Ishikawa (cell line): Measurements from ENCODE around the gene GRID1.

Experiments
- CEBPB ChIP-seq: IDR thresholded peaks from 2 replicates; pipeline ENCODE4 v1.6.1; 2012
- CREB1 ChIP-seq: IDR thresholded peaks from 2 replicates; pipeline ENCODE4 v1.6.1; 2012; ENCODE audit warnings: low read depth
- EGR1 ChIP-seq: IDR thresholded peaks from 2 replicates; pipeline ENCODE4 v1.6.1; 2012
- EP300 ChIP-seq: IDR thresholded peaks from 2 replicates; pipeline ENCODE4 v1.6.1; 2012; ENCODE audit warnings: borderline replicate concordance
- FOXM1 ChIP-seq: IDR thresholded peaks from 2 replicates; pipeline ENCODE4 v1.6.1; 2012; ENCODE audit warnings: low read depth, borderline replicate concordance
- MAX ChIP-seq: IDR thresholded peaks from 2 replicates; pipeline ENCODE4 v1.6.1; 2012
- RAD21 ChIP-seq: IDR thresholded peaks from 2 replicates; pipeline ENCODE4 v1.6.1; 2012; ENCODE audit warnings: low read depth
- TAF1 ChIP-seq: IDR thresholded peaks from 2 replicates; pipeline ENCODE4 v1.6.1; 2012; ENCODE audit warnings: low read depth, mild to moderate bottlenecking
- TEAD4 ChIP-seq: IDR thresholded peaks from 2 replicates; pipeline ENCODE4 v1.6.1; 2012
- YY1 ChIP-seq: IDR thresholded peaks from 2 replicates; pipeline ENCODE4 v1.6.1; 2012; ENCODE audit warnings: low read depth

DNA sequence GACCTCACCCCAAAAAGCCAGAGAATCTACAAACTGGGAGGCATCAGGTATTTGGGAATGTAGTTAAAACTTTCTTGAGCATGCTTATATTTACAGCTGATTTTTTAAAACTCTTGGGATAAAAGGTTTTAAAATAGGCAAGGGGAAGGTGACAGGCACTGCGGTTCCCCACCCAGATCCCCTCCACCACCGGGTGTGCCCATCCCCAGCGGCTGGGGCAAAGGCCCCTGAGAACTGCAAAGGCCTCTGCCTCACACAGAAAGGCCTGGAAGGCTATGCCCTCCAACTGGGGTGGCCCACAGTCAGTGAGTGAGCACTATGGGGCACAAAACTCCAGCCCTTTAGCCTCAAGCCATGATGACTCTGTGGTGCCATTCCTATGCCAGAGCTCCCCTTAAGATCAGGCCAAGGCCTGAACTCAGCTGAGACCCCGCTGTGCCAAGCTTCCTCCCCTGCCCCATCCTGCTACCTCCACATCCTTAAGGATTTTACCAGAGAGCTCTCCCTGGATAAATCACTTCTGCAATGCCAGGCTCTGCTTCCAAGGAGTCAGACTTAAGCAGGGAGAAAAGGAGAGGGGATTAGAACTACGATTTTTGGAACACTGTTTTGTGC, 299.1 kb downstream of the GRID1 start:
- TF ChIP-seq EP300, result no peak
- TF ChIP-seq CREB1, result no peak
- TF ChIP-seq RAD21, result no peak
- TF ChIP-seq MAX, result no peak
- no peak for TF ChIP-seq EGR1
- no peak for TF ChIP-seq CEBPB
- TF ChIP-seq TAF1, result no peak
- TF ChIP-seq TEAD4, result no peak
- no peak for TF ChIP-seq YY1
- TF ChIP-seq FOXM1, result no peak
